H9 (cell line): ENCODE results near the gene FUT8. TPM values are rescaled to one million over a fixed set of nuclear protein-coding genes. Genes with fewer than 3 reads are reported as not detected.

Source experiments
- DNase-seq: peaks from one replicate; pipeline ENCODE4 v3.0.0-alpha.2; 2017
- H2AFZ ChIP-seq: one replicate; pipeline ENCODE4 v1.6.1; 2013; ENCODE audit warnings: mild to moderate bottlenecking, low read length, control low read depth, moderate library complexity
- H2AK5ac ChIP-seq: 2 replicates; pipeline ENCODE4 v1.6.1; 2013; ENCODE audit warnings: low read length, control low read depth, mixed read lengths; ENCODE audit not compliant: insufficient read length
- H2BK120ac ChIP-seq: one replicate; pipeline ENCODE4 v1.6.1; 2013; ENCODE audit warnings: low read depth, mild to moderate bottlenecking, low read length, control low read depth, inconsistent platforms; ENCODE audit not compliant: poor library complexity, severe bottlenecking
- H2BK12ac ChIP-seq: 2 replicates; pipeline ENCODE4 v1.6.1; 2013; ENCODE audit warnings: low read length, control low read depth, mixed read lengths, low read depth; ENCODE audit not compliant: insufficient read length
- H2BK15ac ChIP-seq: 2 replicates; pipeline ENCODE4 v1.6.1; 2013; ENCODE audit warnings: low read depth, low read length, control low read depth
- H2BK20ac ChIP-seq: one replicate; pipeline ENCODE4 v1.6.1; 2013; ENCODE audit warnings: low read depth, mild to moderate bottlenecking, low read length, control low read depth, inconsistent platforms; ENCODE audit not compliant: poor library complexity, severe bottlenecking
- H2BK5ac ChIP-seq: 2 replicates; pipeline ENCODE4 v1.6.1; 2013; ENCODE audit warnings: low read length, control low read depth, mixed read lengths; ENCODE audit not compliant: insufficient read length
- H3K14ac ChIP-seq: 2 replicates; pipeline ENCODE4 v1.6.1; 2013; ENCODE audit warnings: low read length, control low read depth; ENCODE audit not compliant: insufficient read depth
- H3K18ac ChIP-seq: 2 replicates; pipeline ENCODE4 v1.6.1; 2013; ENCODE audit warnings: low read depth, mild to moderate bottlenecking, mixed read lengths, low read length, control low read depth; ENCODE audit not compliant: insufficient read length
- H3K23ac ChIP-seq: 2 replicates; pipeline ENCODE4 v1.6.1; 2013; ENCODE audit warnings: low read length, control low read depth, mixed read lengths, low read depth; ENCODE audit not compliant: insufficient read length
- H3K23me2 ChIP-seq: 2 replicates; pipeline ENCODE4 v1.6.1; 2013; ENCODE audit warnings: low read depth, mild to moderate bottlenecking, mixed read lengths, low read length, control low read depth; ENCODE audit not compliant: insufficient read length, poor library complexity, severe bottlenecking
- H3K27ac ChIP-seq: 2 replicates; pipeline ENCODE4 v1.5.1; 2013; ENCODE audit warnings: low read length, control low read depth, mixed read lengths, low read depth; ENCODE audit not compliant: insufficient read length
- H3K27me3 ChIP-seq: 2 replicates; pipeline ENCODE4 v1.6.1; 2013; ENCODE audit warnings: low read length, control low read depth, inconsistent platforms; ENCODE audit not compliant: insufficient read depth
- H3K4ac ChIP-seq: 2 replicates; pipeline ENCODE4 v1.6.1; 2013; ENCODE audit warnings: low read depth, mild to moderate bottlenecking, control low read depth, inconsistent platforms, low read length, moderate library complexity
- H3K4me1 ChIP-seq: 2 replicates; pipeline ENCODE4 v1.6.1; 2013; ENCODE audit warnings: low read length, control low read depth, inconsistent platforms; ENCODE audit not compliant: insufficient read depth
- H3K4me2 ChIP-seq: 2 replicates; pipeline ENCODE4 v1.6.1; 2013; ENCODE audit warnings: low read length, control low read depth, mixed read lengths; ENCODE audit not compliant: insufficient read length, insufficient read depth
- H3K56ac ChIP-seq: 2 replicates; pipeline ENCODE4 v1.6.1; 2013; ENCODE audit warnings: low read depth, mild to moderate bottlenecking, mixed read lengths, low read length, control low read depth; ENCODE audit not compliant: insufficient read length
- H3K79me1 ChIP-seq: 2 replicates; pipeline ENCODE4 v1.6.1; 2013; ENCODE audit warnings: low read depth, mild to moderate bottlenecking, moderate library complexity, low read length, control low read depth, inconsistent platforms; ENCODE audit not compliant: insufficient read depth, poor library complexity, severe bottlenecking
- H3K79me2 ChIP-seq: 2 replicates; pipeline ENCODE4 v1.6.1; 2013; ENCODE audit warnings: low read length, control low read depth, inconsistent platforms; ENCODE audit not compliant: insufficient read depth
- H3K9ac ChIP-seq: 2 replicates; pipeline ENCODE4 v1.6.1; 2013; ENCODE audit warnings: low read length, control low read depth, mixed read lengths; ENCODE audit not compliant: insufficient read length; ENCODE audit errors: extremely low read depth
- H3K9me3 ChIP-seq: one replicate; pipeline ENCODE4 v1.6.1; 2013; ENCODE audit warnings: low read depth, low read length, inconsistent platforms; ENCODE audit not compliant: control insufficient read depth
- H3T11ph ChIP-seq: one replicate; pipeline ENCODE4 v1.6.1; 2013; ENCODE audit warnings: mild to moderate bottlenecking, low read length, control low read depth, inconsistent platforms
- H4K20me1 ChIP-seq: one replicate; pipeline ENCODE4 v1.6.1; 2013; ENCODE audit not compliant: control insufficient read depth, insufficient read length, insufficient read depth
- H4K5ac ChIP-seq: 2 replicates; pipeline ENCODE4 v1.6.1; 2013; ENCODE audit warnings: low read depth, mild to moderate bottlenecking, mixed read lengths, low read length, control low read depth; ENCODE audit not compliant: insufficient read length
- H4K8ac ChIP-seq: replicated peaks from 2 replicates; pipeline ENCODE4 v1.6.1; 2013; ENCODE audit warnings: low read length, control low read depth, mixed read lengths, low read depth; ENCODE audit not compliant: insufficient read length
- H4K91ac ChIP-seq: 2 replicates; pipeline ENCODE4 v1.6.1; 2013; ENCODE audit warnings: low read depth, mild to moderate bottlenecking, moderate library complexity, mixed read lengths, low read length, control low read depth; ENCODE audit not compliant: insufficient read length
- H3K27ac Mint-ChIP-seq, 3 experiments: 2 replicates in 2 of 3; 3 replicates in 1 of 3; pipeline ENCODE4 v1.8.0; 2020 to 2021; ENCODE audit warnings: mixed read lengths in 3 of 3, mild to moderate bottlenecking in 1 of 3, moderate library complexity in 1 of 3
- H3K27me3 Mint-ChIP-seq: 2 replicates; pipeline ENCODE4 v1.8.0; 2021; ENCODE audit warnings: low read depth, mild to moderate bottlenecking, moderate library complexity, mixed read lengths
- H3K36me3 Mint-ChIP-seq, 3 experiments: 2 replicates in 2 of 3; 3 replicates in 1 of 3; pipeline ENCODE4 v1.8.0; 2020 to 2021; ENCODE audit warnings: low read depth in 3 of 3, mixed read lengths in 3 of 3; ENCODE audit not compliant: insufficient read depth in 1 of 3
- H3K4me1 Mint-ChIP-seq, 2 experiments: 2 replicates each; pipeline ENCODE4 v1.8.0; 2020; ENCODE audit warnings: mixed read lengths in 2 of 2
- H3K4me3 Mint-ChIP-seq, 2 experiments: 2 replicates in 1 of 2; 3 replicates in 1 of 2; pipeline ENCODE4 v1.8.0; 2020 to 2021; ENCODE audit warnings: mild to moderate bottlenecking in 2 of 2, mixed read lengths in 2 of 2, moderate library complexity in 1 of 2
- H3K9me3 Mint-ChIP-seq, 2 experiments: 2 replicates in 1 of 2; 3 replicates in 1 of 2; pipeline ENCODE4 v1.8.0; 2020; ENCODE audit warnings: mild to moderate bottlenecking in 2 of 2, mixed read lengths in 2 of 2, moderate library complexity in 1 of 2
- WGBS: extraction: QIAGEN DNeasy Blood & Tissue Kit; methylation state at CpG from one replicate; pipeline ENCODE4 v1.1.7; 2013; ENCODE audit warnings: missing lambda C conversion rate, low lambda C conversion rate, mixed read lengths; ENCODE audit not compliant: insufficient read length; ENCODE audit errors: extremely low coverage; 5-methylcytosine and 5-hydroxymethylcytosine counted together
- total RNA-seq: library from RNA; stranded (reverse); gene quantifications from 2 replicates; pipeline ENCODE4 v1.2.1, GENCODE V29; 2021
- TF ChIP-seq, protein P1 (sequence below): fragments of 200-600 bp; sonication (generic); conservative IDR thresholded peaks from 3 replicates; pipeline ENCODE4 v1.8.0; 2021; ENCODE audit warnings: antibody characterized with exemption, mild to moderate bottlenecking

The FUT8 gene
- total RNA-seq, 1 experiment from 2014 or later = 44.3 TPM

DNA sequence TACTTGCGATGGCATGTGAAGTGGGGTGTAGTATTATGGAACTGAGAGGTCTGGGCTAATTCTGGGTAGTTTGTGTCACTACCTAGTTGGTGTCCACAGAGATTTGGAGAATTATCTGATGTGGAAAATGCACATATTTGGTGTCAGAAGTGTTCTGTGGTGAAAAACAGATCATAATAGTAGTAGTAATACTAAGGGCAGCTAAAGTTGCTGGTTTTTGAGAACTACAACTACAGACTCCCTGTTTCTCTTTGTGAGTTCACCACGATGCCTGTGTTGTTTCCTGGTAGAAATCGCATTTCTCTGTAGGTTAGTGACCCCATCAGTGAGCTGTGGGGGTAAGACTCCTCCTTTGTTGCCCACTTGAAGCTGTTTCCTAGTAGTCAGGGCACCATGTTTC lies 206.5 kb downstream of the FUT8 start:
- no peak overlapping the region for H3K27ac ChIP-seq
- no peak overlapping the region for H2BK12ac ChIP-seq
- no peak overlapping the region for H2AK5ac ChIP-seq
- no peak overlapping the region for H3K56ac ChIP-seq
- no peak overlapping the region for H2BK5ac ChIP-seq
- H3K9me3 ChIP-seq = no peaks in the 10 kb centered on the region
- H3K23ac ChIP-seq = no peak overlapping the region
- H3K27me3 ChIP-seq = no peaks in the 10 kb centered on the region
- no peaks in the 10 kb centered on the region for H4K20me1 ChIP-seq
- H3T11ph ChIP-seq = no peak overlapping the region
- TF ChIP-seq, protein P1, sequence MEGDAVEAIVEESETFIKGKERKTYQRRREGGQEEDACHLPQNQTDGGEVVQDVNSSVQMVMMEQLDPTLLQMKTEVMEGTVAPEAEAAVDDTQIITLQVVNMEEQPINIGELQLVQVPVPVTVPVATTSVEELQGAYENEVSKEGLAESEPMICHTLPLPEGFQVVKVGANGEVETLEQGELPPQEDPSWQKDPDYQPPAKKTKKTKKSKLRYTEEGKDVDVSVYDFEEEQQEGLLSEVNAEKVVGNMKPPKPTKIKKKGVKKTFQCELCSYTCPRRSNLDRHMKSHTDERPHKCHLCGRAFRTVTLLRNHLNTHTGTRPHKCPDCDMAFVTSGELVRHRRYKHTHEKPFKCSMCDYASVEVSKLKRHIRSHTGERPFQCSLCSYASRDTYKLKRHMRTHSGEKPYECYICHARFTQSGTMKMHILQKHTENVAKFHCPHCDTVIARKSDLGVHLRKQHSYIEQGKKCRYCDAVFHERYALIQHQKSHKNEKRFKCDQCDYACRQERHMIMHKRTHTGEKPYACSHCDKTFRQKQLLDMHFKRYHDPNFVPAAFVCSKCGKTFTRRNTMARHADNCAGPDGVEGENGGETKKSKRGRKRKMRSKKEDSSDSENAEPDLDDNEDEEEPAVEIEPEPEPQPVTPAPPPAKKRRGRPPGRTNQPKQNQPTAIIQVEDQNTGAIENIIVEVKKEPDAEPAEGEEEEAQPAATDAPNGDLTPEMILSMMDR = no peak
- WGBS = no CpG with 5 or more reads among the region's 3 CpGs
- peaks cover 3 to 6% of the 10 kb centered on the region in 2 experiments; a peak in 3 of 4 replicates for H3K4me1 Mint-ChIP-seq
- no peak overlapping the region for H4K8ac ChIP-seq
- H3K9ac ChIP-seq = no peak overlapping the region
- H3K36me3 Mint-ChIP-seq = no peaks in the 10 kb centered on the region; a peak in 1 of 7 replicates
- no peak overlapping the region for H4K91ac ChIP-seq
- no peak overlapping the region for H3K4me3 Mint-ChIP-seq
- no peak overlapping the region for H4K5ac ChIP-seq
- H2BK120ac ChIP-seq = no peak overlapping the region
- H2BK15ac ChIP-seq = no peak overlapping the region
- DNase-seq = no peak
- no peaks in the 10 kb centered on the region for H3K9me3 Mint-ChIP-seq
- H3K4ac ChIP-seq = no peak overlapping the region
- H3K27ac Mint-ChIP-seq = no peak overlapping the region
- H3K4me2 ChIP-seq = no peak overlapping the region
- no peaks in the 10 kb centered on the region for H3K79me2 ChIP-seq
- no peaks in the 10 kb centered on the region for H3K27me3 Mint-ChIP-seq
- no peak overlapping the region for H2BK20ac ChIP-seq
- no peak overlapping the region for H2AFZ ChIP-seq
- no peaks in the 10 kb centered on the region for H3K23me2 ChIP-seq
- no peak overlapping the region for H3K14ac ChIP-seq
- H3K4me1 ChIP-seq = no peaks in the 10 kb centered on the region
- H3K79me1 ChIP-seq = no peaks in the 10 kb centered on the region
- H3K18ac ChIP-seq = no peak overlapping the region
